ENCODE results near the gene BDKRB1. TPM values are rescaled to one million over a fixed set of nuclear protein-coding genes. Genes with fewer than 3 reads are reported as not detected.

BDKRB1 gene
- total RNA-seq, 1 donor from 2014 or later = 1.1 TPM

- no peak for TF ChIP-seq CTCF (IDR thresholded peaks at IDR 0.05; ENCODE audit: insufficient read depth, low read length, severe bottlenecking)
- FAIRE-seq (peak; percentile 32), DNase-seq (ENCODE audit: low read depth) (no peak)
- H3K4me3 ChIP-seq (ENCODE audit: low read depth, low read length) = no peak overlapping the region
- H3K36me3 ChIP-seq (ENCODE audit: control insufficient read depth, insufficient read depth, low read length) = no peaks in the 10 kb centered on the region
- no peaks in the 10 kb centered on the region for H3K27me3 ChIP-seq (ENCODE audit: control insufficient read depth, insufficient read depth, low read length)
Observed at GRCh38 chr14:96254687-96255086, 1.3 kb upstream of the BDKRB1 start.

DNA sequence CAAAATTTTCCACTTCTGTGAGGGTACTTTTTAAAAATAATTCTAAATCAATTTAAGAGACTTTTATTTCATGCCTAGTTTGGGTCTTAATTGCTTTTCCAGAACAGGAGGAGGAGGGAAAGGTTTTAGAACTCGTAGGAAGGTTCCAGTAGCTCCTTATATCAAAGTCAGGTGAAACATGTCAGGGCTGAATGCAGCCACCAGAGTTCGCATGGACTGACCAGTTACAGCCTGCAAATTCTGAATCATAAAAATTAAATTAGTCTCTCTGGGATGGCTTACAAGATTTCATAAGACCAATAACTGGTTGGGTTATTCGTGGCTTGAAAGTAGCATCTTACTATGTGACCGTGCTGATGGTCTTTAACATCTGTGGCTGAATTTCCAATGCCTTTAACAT, 397 bp downstream of the BDKRB1 start:
- peak; percentile 35 for TF ChIP-seq CTCF (IDR thresholded peaks at IDR 0.05; ENCODE audit: insufficient read depth, low read length, severe bottlenecking)
- Histone ChIP-seq H3K27me3 (ENCODE audit: control insufficient read depth, insufficient read depth, low read length) (no peaks in the 10 kb centered on the region), H3K4me3 (ENCODE audit: low read depth, low read length) (no peak overlapping the region), H3K36me3 (ENCODE audit: control insufficient read depth, insufficient read depth, low read length) (no peaks in the 10 kb centered on the region)
- no peak for FAIRE-seq
- peak; percentile 89 for DNase-seq (ENCODE audit: low read depth)

DNA sequence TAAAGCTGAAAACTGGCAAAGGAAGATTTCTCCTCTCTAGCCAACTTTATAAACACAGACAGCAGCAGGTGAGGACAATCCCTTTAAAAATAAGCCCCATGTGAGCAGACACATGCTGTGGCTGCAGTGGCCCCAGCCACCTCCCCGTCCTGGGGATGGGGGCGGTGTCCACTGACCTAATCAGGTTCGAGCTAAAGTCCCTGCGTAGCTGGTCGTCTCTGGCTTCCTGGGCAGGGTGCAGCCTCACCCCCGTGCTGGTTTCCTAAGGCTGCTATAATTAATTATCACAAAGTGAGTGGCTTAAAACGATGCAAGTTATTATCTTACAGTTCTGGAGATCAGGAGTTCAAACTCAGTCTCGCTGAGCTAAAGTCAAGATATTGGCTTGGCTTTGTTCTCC, 1.0 kb downstream of the BDKRB1 start:
- FAIRE-seq (no peak), DNase-seq (ENCODE audit: low read depth) (no peak)
- TF ChIP-seq CTCF (IDR thresholded peaks at IDR 0.05; ENCODE audit: insufficient read depth, low read length, severe bottlenecking) = no peak
- Histone ChIP-seq H3K36me3 (ENCODE audit: control insufficient read depth, insufficient read depth, low read length) (no peaks in the 10 kb centered on the region), H3K4me3 (ENCODE audit: low read depth, low read length) (no peak overlapping the region), H3K27me3 (ENCODE audit: control insufficient read depth, insufficient read depth, low read length) (no peaks in the 10 kb centered on the region)

DNA sequence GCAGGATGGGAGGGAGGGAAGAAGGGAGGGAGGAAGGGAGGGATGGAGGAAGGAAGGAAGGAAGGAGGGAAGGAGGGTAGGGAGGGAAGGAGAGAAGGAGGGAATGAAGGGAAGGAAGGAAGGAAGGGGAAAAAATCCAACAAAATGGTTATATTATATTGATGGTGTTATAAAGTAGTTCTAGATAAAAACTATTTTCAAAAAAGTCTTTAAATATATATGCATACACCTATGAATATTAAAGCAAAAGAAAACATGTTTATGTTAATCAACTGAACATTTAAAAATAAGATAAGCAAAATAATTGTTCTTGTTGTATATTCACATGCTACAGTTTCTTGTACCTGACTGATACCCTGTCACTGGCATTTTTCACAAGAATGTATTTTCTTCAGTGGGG, 1.9 kb downstream of the BDKRB1 start:
- no peak for TF ChIP-seq CTCF (IDR thresholded peaks at IDR 0.05; ENCODE audit: insufficient read depth, low read length, severe bottlenecking)
- H3K4me3 ChIP-seq (ENCODE audit: low read depth, low read length) = no peak overlapping the region
- no peak for FAIRE-seq
- DNase-seq (ENCODE audit: low read depth) = no peak
- H3K27me3 ChIP-seq (ENCODE audit: control insufficient read depth, insufficient read depth, low read length) = no peaks in the 10 kb centered on the region
- no peaks in the 10 kb centered on the region for H3K36me3 ChIP-seq (ENCODE audit: control insufficient read depth, insufficient read depth, low read length)

GRCh38 chr14:96260341-96260821, 4.4 kb downstream of the BDKRB1 start:
- no peak for FAIRE-seq
- no peaks in the 10 kb centered on the region for H3K27me3 ChIP-seq (ENCODE audit: control insufficient read depth, insufficient read depth, low read length)
- DNase-seq (ENCODE audit: low read depth) = no peak

More at GRCh38 chr14:96260341-96260821, 4.4 kb downstream of the BDKRB1 start:
- no peak for TF ChIP-seq CTCF (IDR thresholded peaks at IDR 0.05; ENCODE audit: insufficient read depth, low read length, severe bottlenecking)
- no peak overlapping the region for H3K4me3 ChIP-seq (ENCODE audit: low read depth, low read length)
- no peaks in the 10 kb centered on the region for H3K36me3 ChIP-seq (ENCODE audit: control insufficient read depth, insufficient read depth, low read length)
